ENCODE measurements around the gene PLEK.
"Not testable (repeated sequence)": the region's sequence is repeated elsewhere in the genome, so short reads cannot be mapped to it uniquely, and the experiment has no call there.

The PLEK gene

GRCh38 chr2:68418419-68418818 lies 53.3 kb downstream of the PLEK start:
- DNase-seq, result no peak

- no peak for DNase-seq
Observed at GRCh38 chr2:68418855-68419254, 53.8 kb downstream of the PLEK start.

- no peak for DNase-seq
Observed at GRCh38 chr2:68420254-68420910, 55.3 kb downstream of the PLEK start.

DNA sequence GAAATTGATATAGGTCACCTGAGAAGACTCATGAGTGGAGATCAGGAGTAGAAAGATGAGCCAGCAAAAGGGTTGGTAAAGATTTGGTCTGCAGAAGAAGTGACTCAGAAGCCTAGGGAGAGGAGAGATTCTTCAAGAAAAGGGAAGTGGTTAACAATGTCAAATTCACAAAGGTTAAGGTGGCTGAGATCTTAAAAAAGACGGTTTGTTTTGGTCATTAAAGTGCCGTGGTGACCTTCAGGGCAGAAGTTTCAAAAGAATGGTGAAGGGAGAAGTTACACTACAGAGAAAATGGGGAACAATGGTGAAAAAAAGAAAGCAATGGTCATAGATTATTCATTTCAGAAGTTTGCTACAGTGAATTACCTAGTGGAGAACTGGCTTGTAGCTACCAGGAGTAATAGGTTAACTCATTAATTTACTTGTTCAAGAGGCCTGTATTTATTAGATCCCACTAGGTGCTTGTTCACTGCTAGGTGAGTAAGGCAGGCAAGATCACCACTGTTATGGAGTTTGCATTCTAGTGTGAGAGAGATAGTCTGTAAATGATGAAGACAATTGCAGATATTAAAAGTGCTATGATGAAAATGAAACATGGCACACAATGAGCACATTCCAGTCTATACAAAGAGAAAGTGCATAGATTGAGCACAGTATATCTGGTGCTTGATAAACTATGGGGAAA lies 59.0 kb downstream of the PLEK start:
- no peak for DNase-seq

GRCh38 chr2:68425503-68425902 lies 60.4 kb downstream of the PLEK start:
- no peak for DNase-seq

- no peak for DNase-seq
Observed at GRCh38 chr2:68426446-68426845, 61.4 kb downstream of the PLEK start.

- no peak for DNase-seq
Observed at GRCh38 chr2:68426848-68427579, 61.9 kb downstream of the PLEK start.

DNA sequence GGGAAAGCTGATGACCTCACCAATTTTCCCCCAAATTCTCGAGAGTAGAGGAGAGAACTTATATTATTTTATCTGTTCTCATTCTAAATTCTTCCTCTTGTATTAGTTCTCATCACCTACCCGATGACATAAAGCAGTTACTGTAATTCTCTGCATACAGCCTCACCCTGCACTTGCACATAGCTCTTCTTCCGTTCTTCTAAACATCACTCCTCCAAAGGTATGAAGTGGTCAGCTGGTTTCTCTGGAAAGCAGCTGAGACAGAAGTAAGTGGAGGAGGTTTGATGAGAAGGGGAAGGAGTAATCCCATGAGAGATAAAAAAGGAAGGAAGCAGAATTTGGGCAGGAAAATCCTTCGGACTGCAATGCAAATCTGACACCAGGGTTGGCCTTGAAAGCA lies 63.0 kb downstream of the PLEK start:
- DNase-seq, result no peak

GRCh38 chr2:68428746-68429145 lies 63.7 kb downstream of the PLEK start:
- DNase-seq, result no peak

GRCh38 chr2:68429311-68429826 lies 64.3 kb downstream of the PLEK start:
- DNase-seq, result no peak

- DNase-seq, result no peak
Observed at GRCh38 chr2:68431316-68431972, 66.4 kb downstream of the PLEK start.

DNA sequence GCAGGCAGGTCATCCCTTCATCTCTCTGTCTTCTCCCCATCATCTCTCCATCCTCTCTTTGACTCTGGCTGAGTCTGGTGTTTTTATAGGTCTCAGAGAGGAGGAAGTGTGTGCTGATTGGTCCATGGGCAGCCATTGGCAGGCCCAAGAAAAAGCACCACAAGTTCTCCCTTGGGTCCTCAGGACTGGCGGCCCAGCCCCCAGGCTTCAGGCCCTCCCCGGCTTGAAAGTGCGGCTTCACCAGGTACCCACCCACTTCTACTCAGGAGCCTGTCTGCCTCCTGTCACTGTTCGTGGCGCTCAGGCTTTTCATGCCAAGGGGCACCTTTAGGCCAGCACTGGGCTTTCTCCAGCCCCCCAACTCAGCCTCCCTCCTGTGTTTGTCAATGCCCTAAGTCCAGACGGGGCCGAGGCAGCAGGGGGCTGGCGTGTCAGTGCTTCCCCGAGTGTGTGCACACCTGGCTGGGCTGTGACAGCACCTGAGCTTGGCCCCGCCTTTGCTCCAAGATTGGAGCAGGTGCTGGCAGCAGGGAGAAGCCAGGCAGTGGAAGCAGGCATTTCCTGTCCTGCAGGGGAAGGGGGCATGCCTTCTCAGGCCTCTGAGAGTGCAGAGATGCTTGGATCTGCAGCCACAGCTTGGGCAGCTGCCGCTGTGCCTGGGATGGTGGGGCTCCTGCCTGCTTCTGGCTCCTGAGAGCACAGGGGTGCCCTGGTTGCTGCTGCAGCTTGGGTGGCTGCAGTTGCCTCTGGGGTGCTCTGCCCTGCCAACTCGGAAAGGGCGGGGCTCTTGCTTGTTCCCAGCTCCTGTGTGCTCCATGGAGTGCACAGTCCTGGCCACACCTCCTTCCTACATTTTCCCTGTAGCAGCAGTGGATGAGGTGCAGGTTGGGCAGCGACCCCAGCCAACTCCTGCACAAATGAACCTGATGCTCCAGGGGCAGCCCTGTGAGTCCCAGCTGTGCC lies 67.9 kb downstream of the PLEK start:
- DNase-seq, result peak; percentile 80

DNA sequence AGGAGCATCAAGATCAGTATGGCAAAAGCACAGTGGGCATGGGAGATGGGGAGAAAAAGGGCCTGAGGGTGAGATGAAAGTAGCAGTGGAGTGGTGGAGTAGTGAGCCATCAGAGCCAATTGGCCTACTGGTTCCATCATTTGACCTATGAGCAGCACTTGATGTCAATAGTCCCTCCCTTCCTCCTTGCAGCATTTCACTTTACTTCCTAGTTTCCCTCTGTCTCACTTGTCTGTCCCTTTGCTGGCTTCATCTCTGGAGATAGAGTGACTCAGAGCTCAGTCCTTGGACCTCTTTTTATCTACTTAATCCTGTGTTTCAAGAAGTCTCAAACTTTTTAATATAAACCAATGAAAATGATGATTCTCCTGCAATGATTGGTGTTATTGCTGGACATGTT lies 69.9 kb downstream of the PLEK start:
- DNase-seq, result no peak

GRCh38 chr2:68435615-68436014 lies 70.5 kb downstream of the PLEK start:
- DNase-seq, result no peak

DNA sequence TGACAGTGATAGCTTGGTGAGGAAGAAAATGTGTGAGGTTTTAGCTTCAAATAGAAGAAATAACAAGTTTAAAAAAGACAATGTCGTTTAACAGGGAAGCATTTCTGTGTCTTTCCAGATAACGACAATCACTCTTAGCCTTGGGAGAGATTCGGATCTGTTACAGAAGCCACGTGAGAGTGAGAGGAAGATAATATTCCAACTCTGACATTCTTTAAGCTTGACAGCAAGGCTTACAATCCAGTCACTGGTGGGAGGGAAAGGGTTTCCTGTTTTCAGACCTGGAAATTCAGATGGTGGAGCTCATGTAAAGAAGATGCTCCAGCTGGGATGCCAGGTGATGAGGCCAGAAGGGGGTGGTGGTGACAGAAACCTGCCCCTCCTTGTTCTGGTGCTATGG lies 71.2 kb downstream of the PLEK start:
- DNase-seq, result no peak

GRCh38 chr2:68438455-68439303 lies 73.6 kb downstream of the PLEK start:
- DNase-seq, result no peak

GRCh38 chr2:68441179-68441993 lies 76.3 kb downstream of the PLEK start:
- DNase-seq, result peak; percentile 79

- DNase-seq, result no peak
Observed at GRCh38 chr2:68441994-68442322, 76.9 kb downstream of the PLEK start.

- not testable (repeated sequence) for DNase-seq
Observed at GRCh38 chr2:68446425-68446824, 81.3 kb downstream of the PLEK start.

Measured in NCI-H146 (cell line).